NT2/D1 (cell line): Measurements from ENCODE around the gene CANT1.

Experiments used
- DNase-seq: peaks from one replicate; pipeline ENCODE4 v3.0.0-alpha.2; 2011; ENCODE audit warnings: low read depth, low spot score
- H3K27me3 ChIP-seq: 2 replicates; pipeline ENCODE4 v1.6.0; 2011; ENCODE audit warnings: mild to moderate bottlenecking; ENCODE audit not compliant: insufficient read length, insufficient read depth
- H3K36me3 ChIP-seq: 2 replicates; pipeline ENCODE4 v1.6.1; 2011; ENCODE audit warnings: mild to moderate bottlenecking, low read length, mixed read lengths; ENCODE audit not compliant: insufficient read depth, insufficient read length
- H3K4me1 ChIP-seq: 2 replicates; pipeline ENCODE4 v1.5.1; 2011; ENCODE audit not compliant: insufficient read depth, insufficient read length
- H3K4me3 ChIP-seq: 2 replicates; pipeline ENCODE4 v1.5.1; 2011; ENCODE audit warnings: low read depth; ENCODE audit not compliant: insufficient read length
- H3K9ac ChIP-seq: 2 replicates; pipeline ENCODE4 v1.6.0; 2011; ENCODE audit warnings: low read depth; ENCODE audit not compliant: insufficient read length
- H3K9me3 ChIP-seq: 2 replicates; pipeline ENCODE4 v1.5.1; 2011; ENCODE audit warnings: mild to moderate bottlenecking, low read length; ENCODE audit not compliant: insufficient read depth
- SUZ12 ChIP-seq: IDR thresholded peaks from 2 replicates; pipeline ENCODE4 v1.6.1; 2011; ENCODE audit not compliant: insufficient read length, insufficient read depth; ENCODE audit errors: extremely low read depth
- YY1 ChIP-seq: IDR thresholded peaks from 2 replicates; pipeline ENCODE4 v1.6.1; 2011; ENCODE audit not compliant: insufficient read length, insufficient read depth
- ZNF274 ChIP-seq: IDR thresholded peaks from 2 replicates; pipeline ENCODE4 v1.6.1; 2011; ENCODE audit warnings: mild to moderate bottlenecking, low read depth, low read length

The CANT1 gene

DNA sequence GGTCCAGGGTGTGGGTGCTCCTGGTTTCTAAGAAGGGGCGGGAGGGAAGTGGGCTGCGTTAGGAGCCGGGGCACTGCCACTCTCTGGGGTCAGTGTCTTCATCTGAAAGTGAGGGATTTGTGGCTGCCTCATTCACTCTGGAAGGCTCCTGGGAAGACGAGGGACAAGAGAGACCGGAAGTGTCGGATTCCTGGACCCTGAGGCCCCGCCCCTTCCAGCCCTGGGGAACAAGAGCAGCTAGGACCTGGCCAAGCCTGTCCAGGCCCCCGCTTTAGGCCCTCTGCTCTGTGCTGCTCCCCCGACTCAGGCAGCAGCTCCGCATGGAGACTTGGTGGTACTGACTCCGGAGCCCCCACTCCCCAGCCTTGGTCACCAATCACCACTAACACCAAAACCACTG, 36.4 kb downstream of the CANT1 start:
- Histone ChIP-seq H3K4me1 (peaks cover 46% of the 10 kb centered on the region), H3K4me3 (no peak overlapping the region), H3K27me3 (no peaks in the 10 kb centered on the region), H3K36me3 (peaks cover 22% of the 10 kb centered on the region), H3K9me3 (no peaks in the 10 kb centered on the region), H3K9ac (peak overlapping the region; percentile 53)
- TF ChIP-seq SUZ12 (no peak), ZNF274 (no peak), YY1 (no peak)
- DNase-seq: no peak

GRCh38 chr17:78972507-78973105, 37.0 kb downstream of the CANT1 start:
- TF ChIP-seq ZNF274: no peak
- no peak for TF ChIP-seq SUZ12
- TF ChIP-seq YY1: no peak
- no peak overlapping the region for H3K4me3 ChIP-seq
- no peaks in the 10 kb centered on the region for H3K27me3 ChIP-seq
- peaks cover 40% of the 10 kb centered on the region for H3K4me1 ChIP-seq
- no peaks in the 10 kb centered on the region for H3K9me3 ChIP-seq
- peak overlapping the region; percentile 12 for H3K9ac ChIP-seq
- H3K36me3 ChIP-seq: peaks cover 22% of the 10 kb centered on the region
- DNase-seq: no peak

- TF ChIP-seq SUZ12 (no peak), YY1 (no peak), ZNF274 (no peak)
- peaks cover 34% of the 10 kb centered on the region for H3K4me1 ChIP-seq
- no peak overlapping the region for H3K4me3 ChIP-seq
- no peaks in the 10 kb centered on the region for H3K27me3 ChIP-seq
- H3K36me3 ChIP-seq: peaks cover 17% of the 10 kb centered on the region
- H3K9ac ChIP-seq: no peak overlapping the region
- no peaks in the 10 kb centered on the region for H3K9me3 ChIP-seq
- no peak for DNase-seq
Measured at GRCh38 chr17:78971756-78972506, 37.6 kb downstream of the CANT1 start.

DNA sequence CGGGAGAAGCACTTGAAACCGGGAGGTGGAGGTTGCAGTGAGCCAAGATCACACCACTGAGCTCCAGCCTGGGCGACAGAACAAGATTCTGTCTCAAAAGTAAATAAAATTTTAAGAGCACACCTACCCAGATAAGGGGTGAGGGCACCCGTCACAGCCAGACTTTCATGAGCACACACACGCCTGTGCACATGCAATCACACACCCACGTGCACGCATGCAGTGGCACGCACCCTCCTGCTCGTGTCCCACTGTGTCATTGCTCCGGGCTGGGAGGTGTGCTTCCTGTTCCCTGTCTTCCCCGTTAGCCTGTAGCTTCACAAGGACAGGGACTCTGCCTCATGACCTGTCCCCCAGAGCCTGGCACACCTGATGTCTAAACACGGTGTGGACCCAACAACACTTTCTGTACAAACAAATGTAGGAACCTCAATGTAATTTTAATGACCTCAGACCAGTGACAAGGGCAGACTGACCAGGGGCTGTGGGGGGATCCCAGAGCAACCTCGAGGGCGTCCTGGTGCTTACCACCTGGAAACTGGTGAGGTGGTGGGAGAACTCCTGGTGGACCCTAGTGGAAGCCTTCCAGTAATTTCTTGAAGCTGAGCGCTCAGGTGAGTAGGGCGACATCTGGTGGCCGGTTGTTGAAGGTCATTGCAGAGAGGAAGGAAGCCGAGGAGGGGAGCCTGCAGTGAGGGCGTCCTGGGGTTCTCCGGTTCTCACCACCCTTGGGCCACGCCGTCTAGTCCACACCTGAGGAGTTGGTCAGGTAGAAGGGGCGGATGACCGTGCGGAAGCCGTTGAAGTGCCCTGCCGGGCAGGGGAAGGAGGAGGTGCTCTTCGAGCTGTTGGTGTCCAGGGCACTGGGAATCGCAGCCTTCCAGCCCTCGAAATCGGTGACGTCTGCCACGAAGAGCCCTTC, 38.5 kb downstream of the CANT1 start:
- no peak overlapping the region for H3K4me3 ChIP-seq
- H3K9ac ChIP-seq: no peak overlapping the region
- TF ChIP-seq SUZ12 (no peak), YY1 (no peak), ZNF274 (no peak)
- DNase-seq: peak; percentile 50
- H3K9me3 ChIP-seq: no peaks in the 10 kb centered on the region
- H3K27me3 ChIP-seq: no peaks in the 10 kb centered on the region
- H3K4me1 ChIP-seq: peaks cover 30% of the 10 kb centered on the region
- H3K36me3 ChIP-seq: peaks cover 14% of the 10 kb centered on the region

GRCh38 chr17:78969865-78970264, 39.7 kb downstream of the CANT1 start:
- H3K27me3 ChIP-seq: no peaks in the 10 kb centered on the region
- peaks cover 24% of the 10 kb centered on the region for H3K4me1 ChIP-seq
- no peak for DNase-seq
- H3K9me3 ChIP-seq: no peaks in the 10 kb centered on the region
- H3K36me3 ChIP-seq: peaks cover 10% of the 10 kb centered on the region
- no peak overlapping the region for H3K9ac ChIP-seq
- TF ChIP-seq SUZ12 (no peak), YY1 (no peak), ZNF274 (no peak)
- H3K4me3 ChIP-seq: no peak overlapping the region

GRCh38 chr17:78967782-78968362, 41.7 kb downstream of the CANT1 start:
- Histone ChIP-seq H3K9ac (peak overlapping the region; percentile 9), H3K4me3 (no peak overlapping the region), H3K4me1 (peaks cover 16% of the 10 kb centered on the region), H3K36me3 (peaks cover 10% of the 10 kb centered on the region), H3K9me3 (no peaks in the 10 kb centered on the region), H3K27me3 (no peaks in the 10 kb centered on the region)
- TF ChIP-seq YY1: no peak
- no peak for TF ChIP-seq ZNF274
- TF ChIP-seq SUZ12: no peak
- no peak for DNase-seq
